Esophagus mucosa (tissue), 1 donor: ENCODE results near the gene STARD8. TPM values are rescaled to one million over a fixed set of nuclear protein-coding genes. Genes with fewer than 3 reads are reported as not detected.
A peak's percentile ranks its signal among the peaks of the same experiment; 100 is the strongest.
"Not testable (repeated sequence)": the region's sequence is repeated elsewhere in the genome, so short reads cannot be mapped to it uniquely, and the experiment has no call there.

Experiments used
- ATAC-seq: fragments of 200-7000 bp; cut with Tn5 transposase; one replicate; pipeline ENCODE4 v1.9.1; 2020
- total RNA-seq: library from RNA; stranded (reverse); gene quantifications from one replicate; pipeline ENCODE4 v1.2.4, GENCODE V29; 2023
- donor health status: DM: yes; HTN: yes; CAD: no.

STARD8 gene
- total RNA-seq, 1 donor from 2014 or later: 0.96 TPM

DNA sequence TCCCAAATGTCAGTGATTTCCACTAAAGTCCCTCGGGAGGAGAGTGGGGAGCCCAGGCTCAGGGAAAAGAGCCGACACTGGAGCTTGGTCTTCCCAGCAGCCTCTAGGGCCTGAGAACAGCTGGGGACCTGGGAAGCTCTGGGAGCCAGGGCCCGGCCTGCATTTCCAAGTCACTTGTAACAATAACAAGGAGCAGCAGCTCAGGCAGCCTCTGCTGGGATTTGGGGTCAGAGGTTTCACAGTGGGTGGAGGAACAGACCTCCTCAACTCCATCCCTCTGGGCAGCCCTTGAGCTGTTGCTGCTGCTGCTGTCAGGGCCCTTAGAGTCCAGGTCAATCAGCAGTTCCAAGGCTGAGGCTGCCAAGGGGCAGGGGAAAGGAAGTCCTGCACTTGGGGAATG, 11.1 kb downstream of the STARD8 start:
- no peak for ATAC-seq

DNA sequence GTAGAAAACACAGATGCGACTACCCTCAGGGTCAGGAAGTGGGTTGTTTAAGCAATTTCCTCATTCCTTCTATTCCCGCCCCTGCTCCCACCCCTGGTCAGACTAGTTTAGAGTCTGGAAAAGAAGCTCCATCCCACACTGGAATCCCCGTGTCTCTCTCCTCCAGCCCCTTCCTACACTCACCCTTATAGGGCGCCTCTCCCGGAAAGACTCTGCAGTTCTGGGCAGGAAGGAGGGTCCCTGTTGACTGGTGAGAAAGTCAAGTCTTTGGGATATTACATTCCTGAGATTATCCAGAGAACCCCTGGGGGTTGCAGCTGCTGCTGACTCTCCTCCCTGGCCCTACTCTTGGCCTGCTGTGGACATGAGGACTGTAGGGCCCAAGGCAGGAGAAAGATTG, 11.9 kb downstream of the STARD8 start:
- ATAC-seq: no peak

- no peak for ATAC-seq
These were observed 12.3 kb downstream of the STARD8 start for GRCh38 chrX:68659786-68660185.

GRCh38 chrX:68660746-68661145, 13.3 kb downstream of the STARD8 start:
- ATAC-seq: no peak

- no peak for ATAC-seq
These were observed 18.0 kb downstream of the STARD8 start for GRCh38 chrX:68665502-68665901.

DNA sequence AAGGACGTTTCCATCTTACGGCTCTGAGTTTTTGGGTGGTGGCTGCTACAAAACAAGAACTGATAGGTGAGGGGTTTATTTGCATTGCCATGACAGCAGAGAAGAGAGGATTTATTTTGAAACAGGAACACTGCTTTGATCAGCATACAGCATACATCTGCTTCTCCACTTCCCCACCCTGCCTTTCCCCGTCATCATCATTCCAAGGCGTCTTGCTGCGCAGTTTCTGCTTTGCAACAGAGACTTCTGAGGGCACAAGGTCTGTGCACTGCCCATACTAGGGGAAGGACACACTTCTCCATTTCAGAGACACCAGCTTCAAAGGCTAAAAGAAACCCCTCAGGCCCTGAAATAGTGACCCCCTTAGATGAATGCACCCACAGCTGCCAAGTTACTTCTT, 19.1 kb downstream of the STARD8 start:
- no peak for ATAC-seq

GRCh38 chrX:68669094-68669860, 21.8 kb downstream of the STARD8 start:
- ATAC-seq: no peak

DNA sequence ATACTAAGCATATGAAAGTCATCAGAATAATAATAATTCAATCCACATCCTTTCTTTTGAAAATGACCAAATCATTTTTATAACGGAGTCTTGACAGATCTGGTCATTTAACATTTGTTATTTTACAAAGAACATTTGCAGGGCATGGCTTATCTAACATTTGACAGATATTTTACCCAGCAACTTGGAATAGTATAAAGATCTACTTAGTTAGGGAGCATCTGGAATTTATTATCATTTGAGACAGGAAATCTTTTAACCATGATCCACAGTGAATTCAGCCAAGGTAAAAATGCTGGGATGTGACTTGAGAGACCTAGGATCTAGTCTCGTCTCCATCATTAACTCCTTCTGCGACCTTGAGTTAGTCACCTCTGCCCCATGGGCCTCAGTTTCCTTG, 22.4 kb downstream of the STARD8 start:
- ATAC-seq: no peak

DNA sequence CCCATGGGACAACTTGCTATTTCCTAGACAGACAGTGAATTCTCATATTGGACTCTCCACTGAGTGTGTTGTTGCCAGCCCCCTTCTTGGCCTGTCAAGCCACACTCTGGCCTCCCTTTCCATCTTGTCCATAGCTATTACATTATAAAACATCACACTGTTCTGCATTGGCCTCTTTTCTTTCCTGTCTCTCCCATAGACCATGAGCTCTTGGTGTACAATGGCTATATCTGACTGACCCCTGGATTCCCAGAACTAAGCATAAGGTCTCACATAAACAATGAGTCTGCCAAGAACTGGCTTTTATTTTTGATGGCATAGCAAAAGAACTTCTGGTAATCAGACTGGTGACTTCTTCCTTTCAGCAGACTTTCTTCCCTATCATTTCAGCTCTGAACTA, 23.8 kb downstream of the STARD8 start:
- ATAC-seq: no peak

GRCh38 chrX:68672581-68673318, 25.3 kb downstream of the STARD8 start:
- no peak for ATAC-seq

DNA sequence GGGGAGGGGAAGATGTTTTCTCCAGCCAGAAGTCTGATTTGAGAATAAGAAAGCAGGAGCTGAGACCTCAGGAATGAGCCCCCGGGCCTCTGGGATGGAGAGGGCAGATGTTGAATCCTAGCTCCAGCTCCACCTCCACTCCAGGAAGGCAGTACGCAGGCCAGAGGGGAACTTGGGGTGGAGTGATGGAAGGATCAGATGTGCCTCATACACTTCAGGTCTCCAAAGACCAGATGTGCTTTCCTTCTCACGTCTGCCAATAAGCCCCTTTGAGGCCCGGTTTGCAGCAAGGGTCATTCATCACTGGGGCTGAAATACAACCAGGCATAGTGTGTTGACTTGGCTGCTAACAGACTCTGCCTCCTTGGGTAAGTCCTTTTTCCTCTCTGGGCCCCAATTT, 28.1 kb downstream of the STARD8 start:
- ATAC-seq: no peak

- ATAC-seq: peak; percentile 68
These were observed 28.9 kb downstream of the STARD8 start for GRCh38 chrX:68676335-68676734.

- no peak for ATAC-seq
These were observed 30.5 kb downstream of the STARD8 start for GRCh38 chrX:68677998-68678397.

DNA sequence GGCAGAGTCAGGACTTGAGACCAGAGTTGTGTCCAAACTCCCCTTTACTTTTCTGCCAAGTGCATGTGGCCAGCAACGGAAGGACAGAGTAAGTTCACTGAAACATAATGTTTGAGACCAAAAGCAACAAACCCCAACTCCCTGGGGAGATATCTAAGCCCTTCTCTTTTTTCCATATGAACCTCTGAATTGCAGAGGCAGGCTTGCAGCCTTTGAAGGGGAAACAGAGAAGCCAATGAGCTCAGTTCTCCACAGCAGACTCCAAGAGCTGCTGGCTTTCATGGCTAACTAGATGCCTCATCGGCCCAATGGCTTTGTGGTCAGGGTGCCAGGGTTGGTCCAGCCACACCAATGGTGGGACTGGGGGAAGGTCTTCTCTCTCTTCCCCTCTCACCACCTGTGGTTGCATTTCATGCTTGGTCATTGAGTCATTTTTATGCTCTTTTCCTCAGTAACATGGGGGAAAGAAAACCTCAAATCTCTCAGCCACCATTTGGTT, 34.0 kb downstream of the STARD8 start:
- no peak for ATAC-seq

DNA sequence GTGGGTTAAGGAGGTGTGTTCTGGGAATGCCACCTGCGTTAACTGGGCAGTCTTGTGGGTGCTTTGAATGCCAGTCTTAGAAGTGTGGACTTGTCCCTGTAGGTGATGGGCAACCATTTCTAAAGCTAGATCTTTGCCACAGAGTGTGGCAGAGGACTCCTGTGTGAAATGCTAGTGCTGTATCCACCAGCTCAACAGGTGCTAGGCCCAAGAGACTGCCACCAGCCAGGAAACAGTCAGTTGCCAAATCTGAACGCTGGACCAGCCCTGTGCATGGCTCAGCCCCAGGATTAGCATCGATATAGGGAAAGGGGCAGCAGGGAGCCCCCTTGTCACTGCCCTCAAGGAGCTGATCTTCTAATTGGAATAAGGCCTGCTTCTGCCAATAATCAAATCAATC, 35.3 kb downstream of the STARD8 start:
- no peak for ATAC-seq

- no peak for ATAC-seq
These were observed 36.1 kb downstream of the STARD8 start for GRCh38 chrX:68683580-68683979.

DNA sequence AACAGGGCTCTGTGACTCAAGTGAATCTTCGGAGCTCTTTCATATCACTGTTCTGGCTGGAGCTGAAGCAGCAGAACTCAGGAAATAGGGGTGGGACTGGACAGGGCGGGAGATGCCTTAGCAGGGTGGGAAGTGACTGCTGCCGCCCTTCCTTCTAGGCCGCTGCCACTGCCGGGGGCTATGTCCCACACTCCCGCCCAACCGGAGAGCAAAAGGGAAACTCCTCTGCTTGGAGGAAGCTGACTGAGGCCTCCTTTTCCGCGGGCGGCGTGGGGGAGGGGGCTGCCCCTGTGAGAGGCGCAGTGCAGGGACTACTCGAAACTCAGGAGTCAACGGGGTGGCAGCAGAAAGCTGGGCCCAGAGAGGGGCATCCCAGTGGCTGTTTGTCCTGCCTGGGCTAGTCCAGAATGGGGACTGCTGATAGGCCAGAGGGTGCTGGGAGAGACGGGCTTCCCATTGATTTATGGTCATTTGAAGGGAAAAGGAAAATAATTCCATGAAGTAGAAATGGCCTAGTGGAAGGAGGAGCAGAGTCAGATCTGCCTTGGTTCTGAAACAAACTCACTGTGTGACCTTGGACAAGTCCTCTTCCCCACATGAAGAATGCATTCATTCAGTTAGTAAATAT, 36.9 kb downstream of the STARD8 start:
- peak; percentile 39 for ATAC-seq

GRCh38 chrX:68684919-68685304, 37.4 kb downstream of the STARD8 start:
- no peak for ATAC-seq

GRCh38 chrX:68685685-68686084, 38.2 kb downstream of the STARD8 start:
- ATAC-seq: no peak

DNA sequence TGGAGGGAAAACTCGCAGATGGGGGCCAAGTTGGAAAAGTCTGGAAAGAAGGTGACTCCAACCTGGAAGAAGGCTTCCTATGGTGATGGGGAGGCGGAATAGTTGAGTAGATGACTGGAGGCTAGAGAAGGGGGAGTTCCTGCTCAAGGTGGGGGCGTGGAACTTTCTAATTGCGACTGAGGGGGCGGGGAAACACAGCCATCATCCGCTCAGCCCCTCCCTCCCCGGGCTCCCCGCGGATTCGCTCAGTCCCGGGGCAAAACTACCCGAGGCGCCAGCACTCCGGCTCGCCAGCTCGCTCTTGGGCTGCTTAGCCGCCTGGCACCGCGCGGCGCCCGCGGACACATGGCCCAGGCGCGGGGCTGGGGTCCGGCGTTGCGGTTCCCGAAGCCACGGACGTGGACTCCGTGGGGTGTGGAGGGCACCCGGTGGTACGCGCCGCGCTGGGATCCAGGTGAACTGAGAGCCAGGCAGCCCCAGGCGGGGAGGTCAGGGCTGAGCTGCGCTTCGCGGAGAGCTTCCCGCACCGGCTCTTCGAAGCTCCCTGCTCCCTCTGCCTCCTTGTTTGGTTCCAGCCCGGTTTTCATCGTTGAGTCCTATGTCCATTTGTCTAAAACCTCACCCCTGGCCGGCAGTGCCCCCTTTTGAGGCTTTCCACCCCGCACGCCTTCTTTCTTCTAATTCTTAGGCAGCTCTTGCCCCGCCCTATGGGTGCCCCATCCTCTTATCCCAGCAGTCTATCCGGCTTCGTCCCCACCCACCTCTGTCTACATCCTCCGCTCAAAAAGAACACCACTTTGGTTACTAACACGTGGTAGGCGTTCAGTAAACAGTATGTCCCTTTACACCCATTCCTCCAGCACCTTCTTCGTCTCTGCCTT, 38.9 kb downstream of the STARD8 start:
- no peak for ATAC-seq

DNA sequence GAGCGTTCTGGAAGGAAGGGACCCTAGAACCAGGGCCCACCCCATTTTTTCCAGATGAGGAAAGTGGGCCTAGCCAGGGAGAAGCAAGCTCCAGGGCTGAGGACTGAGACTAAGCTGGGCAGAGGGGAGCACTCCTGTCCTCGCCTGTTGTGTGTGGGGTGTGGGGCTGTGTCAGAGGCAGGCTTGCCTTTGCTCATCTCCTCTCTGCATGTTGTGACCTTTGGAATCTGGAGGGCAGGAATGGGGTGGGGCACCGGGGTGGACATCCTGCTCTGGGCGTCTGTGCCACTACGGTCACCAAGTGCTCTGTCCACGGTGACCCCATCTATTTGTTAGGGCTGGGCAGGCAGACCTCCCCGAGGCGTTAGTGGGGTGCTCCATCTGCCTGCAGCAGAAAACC, 41.5 kb downstream of the STARD8 start:
- ATAC-seq: not testable (repeated sequence)

- ATAC-seq: no peak
These were observed 43.6 kb downstream of the STARD8 start for GRCh38 chrX:68690936-68691501.
